ENCODE results near the gene TMEM217.

The TMEM217 gene

DNA sequence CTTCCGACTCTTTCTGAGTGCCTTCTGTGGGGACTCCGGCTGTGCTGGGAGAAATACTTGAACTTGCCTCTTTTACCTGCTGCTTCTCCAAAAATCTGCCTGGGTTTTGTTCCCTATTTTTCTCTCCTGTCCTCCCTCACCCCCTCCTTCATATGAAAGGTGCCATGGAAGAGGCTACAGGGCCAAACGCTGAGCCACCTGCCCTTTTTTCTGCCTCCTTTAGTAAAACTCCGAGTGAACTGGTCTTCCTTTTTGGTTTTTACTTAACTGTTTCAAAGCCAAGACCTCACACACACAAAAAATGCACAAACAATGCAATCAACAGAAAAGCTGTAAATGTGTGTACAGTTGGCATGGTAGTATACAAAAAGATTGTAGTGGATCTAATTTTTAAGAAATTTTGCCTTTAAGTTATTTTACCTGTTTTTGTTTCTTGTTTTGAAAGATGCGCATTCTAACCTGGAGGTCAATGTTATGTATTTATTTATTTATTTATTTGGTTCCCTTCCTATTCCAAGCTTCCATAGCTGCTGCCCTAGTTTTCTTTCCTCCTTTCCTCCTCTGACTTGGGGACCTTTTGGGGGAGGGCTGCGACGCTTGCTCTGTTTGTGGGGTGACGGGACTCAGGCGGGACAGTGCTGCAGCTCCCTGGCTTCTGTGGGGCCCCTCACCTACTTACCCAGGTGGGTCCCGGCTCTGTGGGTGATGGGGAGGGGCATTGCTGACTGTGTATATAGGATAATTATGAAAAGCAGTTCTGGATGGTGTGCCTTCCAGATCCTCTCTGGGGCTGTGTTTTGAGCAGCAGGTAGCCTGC lies 83.2 kb downstream of the TMEM217 start:
- Histone ChIP-seq H3K27ac (no peak overlapping the region), H3K36me3 (ENCODE audit: insufficient read depth, low read length) (peaks cover 11% of the 10 kb centered on the region; the same call in 1 of the 2 replicates), H3K9me3 (ENCODE audit: low read depth, low read length) (no peaks in the 10 kb centered on the region), H3K9ac (ENCODE audit: insufficient read length) (no peak overlapping the region), H3K4me3 (no peak overlapping the region)
- no peak for TF ChIP-seq FOXP2 (optimal IDR thresholded peaks at IDR 0.05; ENCODE audit: control extremely low read depth, extremely low read length, insufficient read depth)
- no peak for TF ChIP-seq POLR2AphosphoS5 (IDR thresholded peaks at IDR 0.05; ENCODE audit: borderline replicate concordance, low read depth, low read length)
- TF ChIP-seq EZH2 (IDR thresholded peaks at IDR 0.05): no peak
- no peak for DNase-seq (ENCODE audit: low read depth, low spot score)

DNA sequence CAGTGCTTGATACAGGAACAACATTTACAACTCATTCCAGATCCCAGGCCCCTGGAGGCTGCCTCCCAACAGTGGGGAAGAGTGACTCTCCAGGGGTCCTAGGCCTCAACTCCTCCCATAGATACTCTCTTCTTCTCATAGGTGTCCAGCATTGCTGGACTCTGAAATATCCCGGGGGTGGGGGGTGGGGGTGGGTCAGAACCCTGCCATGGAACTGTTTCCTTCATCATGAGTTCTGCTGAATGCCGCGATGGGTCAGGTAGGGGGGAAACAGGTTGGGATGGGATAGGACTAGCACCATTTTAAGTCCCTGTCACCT lies 83.8 kb downstream of the TMEM217 start:
- DNase-seq (ENCODE audit: low read depth, low spot score): no peak
- Histone ChIP-seq H3K9me3 (ENCODE audit: low read depth, low read length) (no peaks in the 10 kb centered on the region), H3K4me3 (no peak overlapping the region), H3K27ac (no peak overlapping the region), H3K9ac (ENCODE audit: insufficient read length) (no peak overlapping the region), H3K36me3 (ENCODE audit: insufficient read depth, low read length) (peaks cover 11% of the 10 kb centered on the region; the same call in 1 of the 2 replicates)
- TF ChIP-seq FOXP2 (optimal IDR thresholded peaks at IDR 0.05; ENCODE audit: control extremely low read depth, extremely low read length, insufficient read depth): no peak

DNA sequence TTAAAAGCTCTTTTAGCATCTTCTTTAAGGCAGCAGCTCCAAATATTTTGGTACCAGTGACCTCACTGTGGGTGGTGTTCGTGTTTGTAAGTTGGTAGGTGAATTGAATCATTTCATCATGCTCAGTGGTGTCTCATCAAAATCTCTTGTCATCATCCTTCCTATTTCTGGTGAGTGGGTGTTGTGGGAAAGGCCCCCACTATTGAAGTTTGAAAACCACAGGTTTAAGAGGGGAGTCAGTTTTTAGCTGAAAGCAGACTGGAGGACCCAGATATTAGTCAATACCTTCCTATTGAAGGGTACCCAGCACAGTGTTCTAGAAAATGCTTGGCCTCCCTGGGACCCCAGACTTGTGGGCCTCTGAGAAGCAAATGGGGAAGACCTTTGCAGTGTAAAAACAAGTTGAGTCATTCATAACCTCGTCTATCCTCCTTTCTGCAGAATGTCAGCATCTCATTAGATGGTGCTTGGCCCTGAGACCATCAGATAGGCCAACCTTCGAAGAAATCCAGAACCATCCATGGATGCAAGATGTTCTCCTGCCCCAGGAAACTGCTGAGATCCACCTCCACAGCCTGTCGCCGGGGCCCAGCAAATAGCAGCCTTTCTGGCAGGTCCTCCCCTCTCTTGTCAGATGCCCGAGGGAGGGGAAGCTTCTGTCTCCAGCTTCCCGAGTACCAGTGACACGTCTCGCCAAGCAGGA lies 84.3 kb downstream of the TMEM217 start:
- H3K4me3 ChIP-seq: no peak overlapping the region
- no peak overlapping the region for H3K9ac ChIP-seq (ENCODE audit: insufficient read length)
- H3K9me3 ChIP-seq (ENCODE audit: low read depth, low read length): no peaks in the 10 kb centered on the region
- TF ChIP-seq EZH2 (IDR thresholded peaks at IDR 0.05) (no peak), POLR2AphosphoS5 (IDR thresholded peaks at IDR 0.05; ENCODE audit: borderline replicate concordance, low read depth, low read length) (no peak), FOXP2 (optimal IDR thresholded peaks at IDR 0.05; ENCODE audit: control extremely low read depth, extremely low read length, insufficient read depth) (no peak)
- peaks cover 11% of the 10 kb centered on the region; the same call in 1 of the 2 replicates for H3K36me3 ChIP-seq (ENCODE audit: insufficient read depth, low read length)
- H3K27ac ChIP-seq: no peak overlapping the region
- no peak for DNase-seq (ENCODE audit: low read depth, low spot score)

DNA sequence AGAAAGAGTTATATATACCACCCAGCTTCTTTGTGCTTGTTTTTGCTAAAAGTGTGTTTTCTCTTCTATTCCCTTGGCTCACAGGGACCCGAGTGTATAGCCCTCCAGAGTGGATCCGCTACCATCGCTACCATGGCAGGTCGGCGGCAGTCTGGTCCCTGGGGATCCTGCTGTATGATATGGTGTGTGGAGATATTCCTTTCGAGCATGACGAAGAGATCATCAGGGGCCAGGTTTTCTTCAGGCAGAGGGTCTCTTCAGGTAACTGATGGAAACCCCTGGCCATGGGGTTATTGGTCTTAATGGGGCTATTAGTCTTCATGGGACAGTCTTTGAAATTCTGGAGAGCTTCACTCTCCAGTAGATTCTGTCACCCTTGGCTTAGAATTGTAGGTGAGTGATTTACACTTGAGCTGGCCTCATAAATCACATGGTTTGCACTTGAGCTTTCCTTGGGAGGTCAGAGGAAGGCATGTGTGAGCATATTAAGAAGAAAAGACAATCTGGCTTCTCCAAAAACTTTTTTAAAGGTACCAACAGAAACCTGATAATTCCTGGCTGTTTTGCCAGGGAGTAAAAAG lies 84.9 kb downstream of the TMEM217 start:
- H3K36me3 ChIP-seq (ENCODE audit: insufficient read depth, low read length): peaks cover 11% of the 10 kb centered on the region; the same call in 1 of the 2 replicates
- no peak overlapping the region for H3K27ac ChIP-seq
- DNase-seq (ENCODE audit: low read depth, low spot score): no peak
- TF ChIP-seq POLR2AphosphoS5 (IDR thresholded peaks at IDR 0.05; ENCODE audit: borderline replicate concordance, low read depth, low read length) (no peak), FOXP2 (optimal IDR thresholded peaks at IDR 0.05; ENCODE audit: control extremely low read depth, extremely low read length, insufficient read depth) (no peak), EZH2 (IDR thresholded peaks at IDR 0.05) (no peak)
- no peak overlapping the region for H3K4me3 ChIP-seq
- H3K9ac ChIP-seq (ENCODE audit: insufficient read length): no peak overlapping the region
- no peaks in the 10 kb centered on the region for H3K9me3 ChIP-seq (ENCODE audit: low read depth, low read length)

DNA sequence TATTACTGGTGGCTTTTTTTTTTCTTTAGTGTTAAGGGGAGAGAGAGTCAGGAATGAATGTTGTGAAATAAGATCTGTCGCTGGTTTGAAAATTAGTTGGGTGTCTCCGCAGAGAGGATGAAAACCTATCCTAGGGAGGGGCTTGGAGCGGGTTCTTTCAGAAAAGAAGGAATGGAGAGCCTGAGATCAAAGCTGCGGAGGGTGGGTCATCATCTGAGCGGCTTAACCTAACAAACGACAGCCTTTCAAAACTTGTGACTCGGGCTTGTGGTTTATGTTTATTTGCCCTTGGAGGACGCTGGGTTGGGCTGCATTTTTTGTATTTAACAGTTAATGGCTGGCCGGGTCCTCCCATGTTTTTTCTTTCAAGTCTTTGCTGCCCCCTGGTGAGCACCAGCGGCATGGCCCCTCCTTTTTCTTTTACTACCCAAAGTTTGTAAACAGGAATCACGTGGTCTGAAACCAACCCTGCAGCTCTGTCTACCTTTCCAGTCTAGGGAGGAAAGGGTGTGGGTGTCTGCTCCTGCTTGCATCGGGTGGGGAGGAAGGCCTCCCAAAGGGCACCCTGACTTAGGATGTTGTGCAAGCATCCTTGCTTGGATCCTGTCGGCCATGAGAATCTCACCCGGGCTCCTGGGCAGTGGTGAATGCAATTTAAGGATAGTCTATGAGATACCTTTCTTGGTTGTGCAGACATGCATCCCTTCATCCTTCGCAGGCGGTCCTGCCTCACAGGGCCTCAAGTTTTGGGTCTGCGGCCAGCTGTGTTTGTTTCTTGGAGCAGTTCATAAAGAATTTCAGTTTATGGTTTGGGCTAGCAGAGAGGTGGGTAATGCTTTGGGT lies 85.8 kb downstream of the TMEM217 start:
- Histone ChIP-seq H3K9ac (ENCODE audit: insufficient read length) (peak overlapping the region; percentile 8), H3K9me3 (ENCODE audit: low read depth, low read length) (no peaks in the 10 kb centered on the region), H3K27ac (no peak overlapping the region), H3K36me3 (ENCODE audit: insufficient read depth, low read length) (peaks cover 11% of the 10 kb centered on the region; the same call in 1 of the 2 replicates), H3K4me3 (peak overlapping the region; percentile 87)
- no peak for TF ChIP-seq POLR2AphosphoS5 (IDR thresholded peaks at IDR 0.05; ENCODE audit: borderline replicate concordance, low read depth, low read length)
- peak; percentile 64 for TF ChIP-seq FOXP2 (optimal IDR thresholded peaks at IDR 0.05; ENCODE audit: control extremely low read depth, extremely low read length, insufficient read depth)
- TF ChIP-seq EZH2 (IDR thresholded peaks at IDR 0.05): no peak
- peak; percentile 68 for DNase-seq (ENCODE audit: low read depth, low spot score)

DNA sequence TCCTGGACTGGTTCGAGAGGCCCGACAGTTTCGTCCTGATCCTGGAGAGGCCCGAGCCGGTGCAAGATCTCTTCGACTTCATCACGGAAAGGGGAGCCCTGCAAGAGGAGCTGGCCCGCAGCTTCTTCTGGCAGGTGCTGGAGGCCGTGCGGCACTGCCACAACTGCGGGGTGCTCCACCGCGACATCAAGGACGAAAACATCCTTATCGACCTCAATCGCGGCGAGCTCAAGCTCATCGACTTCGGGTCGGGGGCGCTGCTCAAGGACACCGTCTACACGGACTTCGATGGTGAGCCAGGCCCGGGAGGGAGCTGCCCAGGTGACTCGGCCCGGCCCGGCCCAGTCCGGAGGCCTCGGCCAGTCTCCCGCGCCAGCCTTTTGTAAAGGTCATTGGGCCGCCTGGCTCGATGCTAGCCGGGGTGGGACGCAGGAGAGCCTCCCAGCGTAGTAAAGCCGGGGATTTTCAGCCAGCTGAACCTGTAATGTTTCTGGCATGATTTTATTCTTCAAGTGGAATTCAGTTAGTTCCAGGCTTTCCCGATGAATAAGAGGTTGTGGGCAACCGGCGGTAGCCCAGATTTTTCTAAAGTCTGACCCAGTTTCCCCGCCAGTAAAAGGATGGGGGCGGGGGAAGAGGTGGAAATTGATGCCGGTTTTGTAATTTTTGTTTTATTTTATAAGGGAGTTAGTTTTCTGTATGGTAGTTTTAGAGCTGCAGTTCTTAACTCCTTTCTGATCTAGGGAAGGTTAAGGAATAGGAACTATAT lies 86.6 kb downstream of the TMEM217 start:
- Histone ChIP-seq H3K27ac (no peak overlapping the region), H3K4me3 (peak overlapping the region; percentile 87), H3K36me3 (ENCODE audit: insufficient read depth, low read length) (peaks cover 11% of the 10 kb centered on the region; the same call in 1 of the 2 replicates), H3K9ac (ENCODE audit: insufficient read length) (peak overlapping the region; percentile 8), H3K9me3 (ENCODE audit: low read depth, low read length) (no peaks in the 10 kb centered on the region)
- TF ChIP-seq EZH2 (IDR thresholded peaks at IDR 0.05): no peak
- no peak for TF ChIP-seq POLR2AphosphoS5 (IDR thresholded peaks at IDR 0.05; ENCODE audit: borderline replicate concordance, low read depth, low read length)
- no peak for TF ChIP-seq FOXP2 (optimal IDR thresholded peaks at IDR 0.05; ENCODE audit: control extremely low read depth, extremely low read length, insufficient read depth)
- DNase-seq (ENCODE audit: low read depth, low spot score): no peak

Data from SK-N-MC (cell line).